Activated naive CD4-positive, alpha-beta T cell treated with anti-CD3 and anti-CD28 coated beads, Interleukin-2, amount 50 U/mL, for 72 hours (primary cell): ENCODE data around the gene GHRHR. TPM values are rescaled to one million over a fixed set of nuclear protein-coding genes. Genes with fewer than 3 reads are reported as not detected.

Experiments
- ATAC-seq, 2 donors: fragments of 150-1000 bp; cut with Tn5 transposase; 2 replicates each; pipeline ENCODE4 v1.10.0; 2021; ENCODE audit warnings: mild to moderate bottlenecking in 2 of 2, moderate library complexity in 2 of 2
- DNase-seq, 2 donors: peaks; one replicate each; pipeline ENCODE4 v3.0.0; 2021 to 2022; ENCODE audit warnings: low spot score in 2 of 2
- H3K27ac Mint-ChIP-seq, 2 donors: one replicate each; pipeline ENCODE4 v1.8.0; 2022; ENCODE audit warnings: mild to moderate bottlenecking in 2 of 2, mixed read lengths in 2 of 2
- H3K36me3 Mint-ChIP-seq, 2 donors: one replicate each; pipeline ENCODE4 v1.8.0; 2022; ENCODE audit warnings: mixed read lengths in 2 of 2
- H3K9me3 Mint-ChIP-seq, 2 donors: one replicate each; pipeline ENCODE4 v1.8.0; 2022; ENCODE audit warnings: mixed read lengths in 2 of 2
- total RNA-seq, 2 donors: library from RNA; stranded (reverse); gene quantifications; one replicate each; pipeline ENCODE4 v1.2.3, GENCODE V29; 2022

Gene GHRHR
- total RNA-seq, 2 donors from 2014 or later, result not detected

DNA sequence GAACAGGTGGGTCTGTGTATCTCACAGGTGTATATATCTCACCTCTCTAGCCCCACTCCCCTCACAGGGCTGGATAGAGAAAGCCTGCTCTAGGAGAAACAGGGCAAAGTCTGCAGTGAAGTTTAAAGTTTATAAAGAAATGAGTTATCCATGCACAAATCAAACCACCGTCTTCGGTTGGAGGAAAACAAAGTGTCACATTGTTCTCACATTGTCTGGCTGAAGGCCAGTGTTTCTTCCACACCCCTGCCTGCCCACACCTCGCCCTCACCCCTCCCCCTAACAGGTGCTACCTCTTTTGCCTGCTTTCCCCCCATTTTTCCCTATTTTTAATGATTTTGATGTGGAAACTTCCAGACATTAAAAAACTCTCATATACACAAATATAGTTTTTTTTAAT is 26.3 kb upstream of the GHRHR start:
- DNase-seq, result no peak
- no peak for ATAC-seq
- H3K9me3 Mint-ChIP-seq, result no peaks in the 10 kb centered on the region
- H3K27ac Mint-ChIP-seq, result no peak overlapping the region
- no peaks in the 10 kb centered on the region for H3K36me3 Mint-ChIP-seq

GRCh38 chr7:30938435-30939316 is 25.1 kb upstream of the GHRHR start:
- no peak overlapping the region for H3K27ac Mint-ChIP-seq
- DNase-seq (peak; percentile 70 to 85), ATAC-seq (peak; percentile 73 to 78)
- H3K36me3 Mint-ChIP-seq, result no peaks in the 10 kb centered on the region
- no peaks in the 10 kb centered on the region for H3K9me3 Mint-ChIP-seq

DNA sequence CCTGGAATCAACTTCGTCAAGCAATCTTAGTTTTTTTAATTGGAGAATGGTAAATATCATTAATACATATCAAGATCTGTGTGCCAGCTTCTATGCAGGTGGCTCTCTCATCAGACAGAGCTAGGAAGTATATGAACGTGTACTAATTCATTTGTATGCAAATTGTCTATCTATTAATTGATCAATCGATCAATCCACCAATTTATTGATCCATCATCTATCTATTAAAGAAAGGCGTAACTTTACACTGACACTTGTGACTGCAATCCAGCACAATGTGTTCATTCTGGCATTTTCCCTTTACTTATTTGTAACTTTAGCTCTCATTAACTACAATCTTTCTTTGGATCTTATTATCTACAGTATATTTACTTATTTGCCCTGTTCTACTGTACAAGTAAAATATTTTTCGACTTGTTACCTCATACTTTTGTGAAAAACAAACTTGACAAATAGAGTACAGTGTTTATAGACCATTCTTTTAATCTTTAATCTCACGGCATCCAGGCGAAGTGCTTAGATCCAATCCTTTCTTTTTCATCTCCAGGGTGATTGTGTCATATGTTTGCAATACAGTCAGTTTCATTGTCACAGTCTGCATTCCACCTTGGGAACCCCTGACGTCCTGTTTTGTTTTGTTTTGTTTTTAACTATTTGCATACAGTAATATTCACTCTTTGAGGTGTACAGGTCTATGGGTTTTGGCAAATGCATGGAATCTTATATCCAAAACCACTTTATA is 22.0 kb upstream of the GHRHR start:
- ATAC-seq (no peak), DNase-seq (no peak)
- Mint-ChIP-seq H3K9me3 (peaks cover 3% of the 10 kb centered on the region in 2 donors), H3K27ac (no peak overlapping the region), H3K36me3 (no peaks in the 10 kb centered on the region)

GRCh38 chr7:30950197-30950596 is 13.6 kb upstream of the GHRHR start:
- Mint-ChIP-seq H3K36me3 (peaks cover 0 to 9% of the 10 kb centered on the region in 2 donors), H3K9me3 (peaks cover 8 to 9% of the 10 kb centered on the region in 2 donors), H3K27ac (no peak overlapping the region)
- ATAC-seq (no peak), DNase-seq (no peak)

DNA sequence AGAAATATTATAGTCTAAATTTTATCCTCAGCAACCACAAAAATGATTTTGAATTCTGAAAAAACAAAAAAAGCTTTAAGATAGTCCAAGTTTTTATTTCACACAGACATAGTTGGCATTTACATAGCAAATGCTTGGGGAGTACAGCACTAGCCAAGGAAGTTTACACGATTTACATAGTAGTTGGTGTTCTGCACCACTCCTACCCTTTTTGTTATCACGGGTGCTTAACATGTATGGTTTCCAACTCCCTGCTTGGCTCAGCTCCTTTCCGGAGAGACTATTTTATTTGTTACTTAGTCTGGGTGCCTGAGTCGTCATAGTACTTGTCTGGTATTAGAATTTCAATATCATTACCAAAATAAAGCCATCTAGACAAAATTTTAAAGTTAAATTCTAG is 8.8 kb upstream of the GHRHR start:
- no peak for DNase-seq
- Mint-ChIP-seq H3K9me3 (peaks cover 0 to 8% of the 10 kb centered on the region in 2 donors), H3K27ac (no peak overlapping the region), H3K36me3 (peaks cover 0 to 5% of the 10 kb centered on the region in 2 donors)
- ATAC-seq, result no peak

- no peak overlapping the region for H3K27ac Mint-ChIP-seq
- H3K36me3 Mint-ChIP-seq, result peaks cover 0 to 5% of the 10 kb centered on the region in 2 donors
- H3K9me3 Mint-ChIP-seq, result peaks cover 0 to 8% of the 10 kb centered on the region in 2 donors
- ATAC-seq (no peak), DNase-seq (no peak)
These were observed 7.0 kb upstream of the GHRHR start for GRCh38 chr7:30956704-30957103.

DNA sequence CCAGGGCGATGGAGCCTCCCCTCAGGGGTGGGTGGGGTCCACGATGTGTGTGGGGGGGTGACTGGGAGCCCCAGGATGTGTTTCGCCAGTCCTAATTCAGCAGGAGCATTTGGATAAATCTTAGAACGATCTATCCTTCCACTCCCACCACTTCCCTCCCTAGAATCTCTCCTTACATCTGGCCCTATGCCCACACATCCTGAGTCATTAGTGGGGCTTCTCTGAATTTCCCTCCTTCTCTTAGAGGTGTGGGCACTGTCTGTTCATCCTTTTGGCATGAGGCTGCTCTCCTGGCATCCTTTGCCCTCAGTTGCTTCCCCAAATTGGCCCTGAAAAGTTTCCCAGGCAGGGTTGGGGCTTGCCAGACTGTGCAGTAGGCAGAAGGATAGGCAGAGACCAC is 1.6 kb downstream of the GHRHR start:
- DNase-seq (no peak), ATAC-seq (no peak)
- no peak overlapping the region for H3K27ac Mint-ChIP-seq
- no peaks in the 10 kb centered on the region for H3K36me3 Mint-ChIP-seq
- H3K9me3 Mint-ChIP-seq, result no peaks in the 10 kb centered on the region

GRCh38 chr7:30965883-30966282 is 2.1 kb downstream of the GHRHR start:
- Mint-ChIP-seq H3K36me3 (no peaks in the 10 kb centered on the region), H3K9me3 (no peaks in the 10 kb centered on the region), H3K27ac (no peak overlapping the region)
- ATAC-seq, result no peak
- no peak for DNase-seq

- no peak overlapping the region for H3K27ac Mint-ChIP-seq
- H3K9me3 Mint-ChIP-seq, result no peaks in the 10 kb centered on the region
- no peak for ATAC-seq
- no peak for DNase-seq
- no peaks in the 10 kb centered on the region for H3K36me3 Mint-ChIP-seq
These were observed 4.5 kb downstream of the GHRHR start for GRCh38 chr7:30968294-30968693.

GRCh38 chr7:30968747-30969603 is 5.2 kb downstream of the GHRHR start:
- no peaks in the 10 kb centered on the region for H3K36me3 Mint-ChIP-seq
- H3K27ac Mint-ChIP-seq, result no peak overlapping the region
- peak in 1 of 2 donors; percentile 42 for DNase-seq
- no peaks in the 10 kb centered on the region for H3K9me3 Mint-ChIP-seq
- no peak for ATAC-seq

GRCh38 chr7:30969604-30969970 is 5.8 kb downstream of the GHRHR start:
- no peaks in the 10 kb centered on the region for H3K9me3 Mint-ChIP-seq
- ATAC-seq (no peak), DNase-seq (peak in 1 of 2 donors; percentile 34)
- no peaks in the 10 kb centered on the region for H3K36me3 Mint-ChIP-seq
- no peak overlapping the region for H3K27ac Mint-ChIP-seq

- Mint-ChIP-seq H3K36me3 (no peaks in the 10 kb centered on the region), H3K9me3 (no peaks in the 10 kb centered on the region), H3K27ac (no peak overlapping the region)
- DNase-seq (peak in 1 of 2 donors; percentile 28), ATAC-seq (no peak)
These were observed 6.3 kb downstream of the GHRHR start for GRCh38 chr7:30970074-30970473.

DNA sequence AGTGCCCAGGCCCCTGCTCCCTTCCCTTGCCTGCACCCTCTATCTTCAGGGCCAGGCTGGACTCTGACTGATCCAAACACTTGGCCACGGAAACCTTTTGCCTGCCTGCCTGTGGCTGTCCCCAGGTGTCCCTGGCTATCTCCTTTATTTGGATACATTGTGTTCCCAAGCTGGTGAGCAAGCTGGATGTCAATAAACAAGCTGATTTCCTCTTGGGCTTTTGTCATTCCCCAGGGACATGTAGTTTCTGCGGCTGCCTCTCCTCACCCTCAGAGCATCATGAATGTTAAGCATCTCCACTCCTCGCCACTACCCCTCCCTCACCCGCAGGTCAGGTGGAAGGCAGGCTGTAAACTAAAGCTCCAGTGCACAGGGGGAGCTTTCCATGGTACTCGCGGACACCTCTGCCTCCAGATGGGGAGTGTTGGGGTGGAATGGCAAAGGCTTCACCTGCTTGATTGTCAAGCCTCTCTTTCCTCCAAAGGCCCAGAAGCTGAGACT is 6.9 kb downstream of the GHRHR start:
- DNase-seq (no peak), ATAC-seq (no peak)
- H3K27ac Mint-ChIP-seq, result no peak overlapping the region
- no peaks in the 10 kb centered on the region for H3K9me3 Mint-ChIP-seq
- no peaks in the 10 kb centered on the region for H3K36me3 Mint-ChIP-seq

DNA sequence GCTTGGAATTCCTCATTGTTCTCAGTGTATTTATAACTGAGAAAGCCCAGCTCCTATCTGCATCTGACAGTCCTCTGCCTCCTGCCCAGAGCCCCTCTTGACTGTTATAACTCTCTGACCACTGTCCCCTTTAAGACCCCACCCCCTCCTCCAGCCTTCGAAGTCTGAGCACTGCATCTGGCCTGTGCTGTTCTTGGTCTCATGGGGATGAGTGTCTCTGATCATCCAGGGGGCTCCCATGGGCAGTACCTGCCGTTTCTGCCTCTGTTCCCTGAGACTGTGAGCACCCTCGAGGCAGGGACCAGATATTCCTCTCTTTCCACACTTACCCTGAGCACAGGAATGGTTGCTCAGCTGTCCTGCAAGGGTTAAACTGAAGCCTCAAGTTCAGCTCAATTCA is 7.7 kb downstream of the GHRHR start:
- DNase-seq (peak in 1 of 2 donors; percentile 23), ATAC-seq (no peak)
- Mint-ChIP-seq H3K27ac (no peak overlapping the region), H3K36me3 (no peaks in the 10 kb centered on the region), H3K9me3 (no peaks in the 10 kb centered on the region)

DNA sequence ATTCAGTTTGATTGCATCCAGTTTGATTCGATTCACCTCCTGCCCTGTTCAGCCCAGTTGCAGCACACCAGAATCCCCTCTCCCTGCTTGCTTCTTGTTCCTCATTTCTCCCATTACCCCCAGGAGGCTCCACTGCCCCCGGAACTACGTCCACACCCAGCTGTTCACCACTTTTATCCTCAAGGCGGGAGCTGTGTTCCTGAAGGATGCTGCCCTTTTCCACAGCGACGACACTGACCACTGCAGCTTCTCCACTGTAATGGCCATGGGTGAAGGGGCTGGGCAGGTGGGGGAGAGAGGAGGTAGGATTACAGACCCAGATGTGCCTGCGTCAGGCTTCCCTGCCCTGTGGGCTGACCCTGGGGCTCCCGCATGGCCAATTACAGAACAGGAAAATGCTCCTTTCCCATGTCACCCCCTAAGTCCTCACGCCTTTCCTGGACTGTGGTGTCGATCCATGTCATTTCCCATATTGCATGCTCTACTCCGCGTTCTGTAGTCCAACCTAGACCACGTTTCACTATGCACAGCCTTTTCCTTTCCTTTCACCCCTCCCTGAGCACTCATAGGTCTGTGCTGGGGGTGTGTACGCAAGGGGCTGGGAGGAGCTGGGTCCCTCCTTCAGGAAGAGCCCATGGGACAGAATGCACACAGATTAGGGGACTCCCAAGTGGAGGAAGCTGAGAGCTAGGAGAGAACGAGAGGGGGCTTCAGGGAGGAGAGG is 8.2 kb downstream of the GHRHR start:
- peak in 1 of 2 donors; percentile 28 for DNase-seq
- H3K9me3 Mint-ChIP-seq, result no peaks in the 10 kb centered on the region
- H3K27ac Mint-ChIP-seq, result no peak overlapping the region
- H3K36me3 Mint-ChIP-seq, result no peaks in the 10 kb centered on the region
- ATAC-seq, result no peak

DNA sequence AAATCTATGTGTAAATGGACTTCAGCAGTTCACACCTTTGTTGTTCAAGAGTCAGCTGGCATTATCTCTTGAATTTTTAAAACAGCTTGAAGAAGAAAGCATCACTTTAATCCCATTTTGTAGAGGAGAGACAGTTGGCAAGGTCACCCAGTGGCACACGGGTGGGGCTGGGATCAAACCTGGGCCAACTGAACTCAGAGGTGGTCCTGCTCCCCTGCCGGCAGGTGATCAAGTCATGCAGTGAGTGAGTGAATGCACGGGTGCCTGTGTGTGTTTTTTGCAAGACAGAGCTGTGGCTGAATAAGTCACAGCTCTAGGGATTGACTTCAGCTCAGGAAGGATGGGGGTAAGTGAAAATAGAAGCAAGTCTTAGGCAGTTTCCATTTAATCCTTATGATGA is 9.5 kb downstream of the GHRHR start:
- DNase-seq (no peak), ATAC-seq (no peak)
- no peak overlapping the region for H3K27ac Mint-ChIP-seq
- H3K9me3 Mint-ChIP-seq, result no peaks in the 10 kb centered on the region
- no peaks in the 10 kb centered on the region for H3K36me3 Mint-ChIP-seq
